GM11168 (cell line): ENCODE measurements around the gene MS4A6E.
"Not testable (repeated sequence)": the region's sequence is repeated elsewhere in the genome, so short reads cannot be mapped to it uniquely, and the experiment has no call there.

ENCODE experiments used
- in situ Hi-C: fragments of 300-500 bp; cut with MboI; formaldehyde crosslinking; loops from one replicate; pipeline ENCODE4 v1.12.0; 2022; ENCODE audit warnings: low sequenced_read_pairs; ENCODE audit not compliant: unreplicated experiment

Gene MS4A6E, protein sequence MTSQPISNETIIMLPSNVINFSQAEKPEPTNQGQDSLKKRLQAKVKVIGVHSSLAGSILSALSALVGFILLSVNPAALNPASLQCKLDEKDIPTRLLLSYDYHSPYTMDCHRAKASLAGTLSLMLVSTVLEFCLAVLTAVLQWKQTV

GRCh38 chr11:60326955-60327354 lies at the start of gene MS4A6E:
Gene MS4A6E, plus strand, starts transcription at chr11:60327255. Its CDS starts 7,641 bp downstream, at chr11:60334896.
- in situ Hi-C loops: no loop called here

DNA sequence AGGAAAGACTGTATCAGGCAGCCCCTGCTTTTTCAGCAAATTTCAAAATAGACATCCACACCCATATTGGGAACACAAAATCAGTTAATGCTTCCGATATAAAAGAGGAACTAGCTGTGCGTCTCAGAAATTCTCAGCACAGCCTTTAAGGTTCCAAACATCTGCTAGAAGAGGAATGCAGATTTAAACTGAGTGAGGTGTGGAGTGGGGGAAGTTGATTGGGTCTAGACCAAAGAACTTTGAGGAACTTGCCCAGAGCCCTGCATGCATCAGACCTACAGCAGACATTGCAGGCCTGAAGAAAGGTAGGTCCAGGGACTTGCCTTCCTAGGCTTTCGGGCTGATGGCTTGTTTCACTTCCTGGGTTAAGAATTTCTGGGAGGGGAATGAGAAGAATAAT lies 46.6 kb upstream of the MS4A6E start, which contains the start of gene MS4A4A:
TSS of gene MS4A4A (plus strand) at position 255 of the 400 bp plus-strand sequence. CDS start at position 265, 10 bp downstream.
- in situ Hi-C loops: no loop called here

DNA sequence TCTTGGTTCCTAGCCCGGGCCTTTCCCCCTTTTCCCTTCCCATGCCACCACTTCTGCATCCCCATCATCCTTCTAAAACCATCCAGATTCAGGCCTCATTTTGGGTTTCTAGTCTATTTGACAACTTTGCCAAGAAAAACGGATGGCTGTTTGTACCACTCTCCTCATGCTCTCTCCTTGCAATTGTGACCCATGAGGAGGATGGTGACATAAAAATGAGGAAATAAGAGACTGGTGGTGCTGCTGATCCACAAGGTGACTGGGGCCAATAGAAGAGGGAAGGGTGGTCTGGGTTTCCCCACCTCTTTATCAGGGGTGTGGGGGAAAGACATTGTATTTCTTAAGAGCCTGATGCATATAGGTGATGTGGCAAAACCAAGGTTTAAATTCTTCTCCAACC lies 45.6 kb upstream of the MS4A6E start:
- in situ Hi-C loops: no loop called here

DNA sequence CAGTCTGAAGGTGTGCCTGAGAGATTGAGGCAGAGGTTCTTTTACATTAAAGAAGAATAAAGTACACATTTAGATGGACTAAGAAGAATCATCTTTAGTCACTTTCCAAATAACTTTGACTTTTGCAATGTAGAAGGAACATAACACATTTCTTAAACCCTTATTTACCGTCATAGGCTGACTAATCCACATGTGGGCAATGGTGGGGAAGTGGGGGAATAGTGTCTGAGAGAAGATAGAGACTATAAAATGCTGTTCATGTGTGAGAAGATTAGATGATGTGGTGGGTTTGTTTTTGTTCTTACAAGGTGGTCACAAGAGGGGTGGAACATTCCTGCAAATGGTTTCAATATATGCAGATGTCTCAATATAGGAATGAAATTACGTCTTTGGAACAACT lies 44.8 kb upstream of the MS4A6E start:
- in situ Hi-C loops: no loop called here

DNA sequence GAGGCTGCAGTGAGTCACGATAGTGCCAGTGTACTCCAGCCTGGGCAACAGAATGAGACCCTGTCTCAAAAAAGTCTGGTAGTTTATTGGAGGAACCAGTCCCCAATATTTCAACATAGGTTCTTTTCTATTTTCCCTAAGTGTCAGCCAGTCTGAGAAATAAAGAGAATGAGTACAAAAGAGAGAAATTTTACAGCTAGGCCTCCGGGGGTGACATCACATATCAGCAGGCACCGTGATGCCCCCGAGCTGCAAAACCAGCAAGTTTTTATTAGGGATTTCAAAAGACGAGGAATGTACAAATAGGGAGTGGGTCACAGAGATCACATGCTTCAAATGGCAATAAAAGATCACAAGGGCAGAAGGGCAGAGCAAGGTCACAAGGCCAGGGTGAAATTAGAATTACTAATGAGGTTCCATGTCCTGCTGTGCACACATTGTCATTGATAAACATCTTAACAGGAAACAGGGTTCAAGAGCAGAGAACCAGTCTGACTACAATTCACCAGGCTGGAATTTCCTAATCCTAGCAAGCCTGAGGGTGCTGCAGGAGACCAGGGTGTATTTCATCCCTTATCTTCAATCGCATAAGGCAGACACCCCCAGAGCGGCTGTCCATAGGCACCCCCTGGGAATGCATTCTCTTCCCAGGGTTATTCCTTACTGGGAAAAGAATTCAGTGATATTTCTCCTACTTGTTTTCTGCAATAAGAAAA lies 41.5 kb upstream of the MS4A6E start:
- in situ Hi-C loops: not testable (repeated sequence)

DNA sequence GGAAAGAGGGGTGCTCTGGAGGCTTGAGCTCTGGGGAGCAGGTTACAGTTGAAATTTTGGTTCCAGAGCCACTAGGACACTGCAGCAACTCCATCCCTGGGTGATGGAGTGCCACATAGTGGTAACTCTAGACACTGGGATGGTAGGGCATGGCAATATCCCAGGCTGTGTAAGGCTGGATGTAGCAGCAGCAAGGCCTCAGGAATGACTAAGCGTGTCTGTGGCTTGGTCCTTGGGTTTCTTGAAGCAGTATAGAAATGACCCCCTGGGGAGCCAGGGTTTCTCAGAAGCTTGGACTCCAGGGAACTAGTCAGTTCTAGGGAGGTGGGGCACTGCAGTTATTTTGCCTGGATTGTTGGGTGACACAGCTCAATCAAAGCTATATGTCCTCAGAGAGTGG lies 38.5 kb upstream of the MS4A6E start:
- in situ Hi-C loops: no loop called here

DNA sequence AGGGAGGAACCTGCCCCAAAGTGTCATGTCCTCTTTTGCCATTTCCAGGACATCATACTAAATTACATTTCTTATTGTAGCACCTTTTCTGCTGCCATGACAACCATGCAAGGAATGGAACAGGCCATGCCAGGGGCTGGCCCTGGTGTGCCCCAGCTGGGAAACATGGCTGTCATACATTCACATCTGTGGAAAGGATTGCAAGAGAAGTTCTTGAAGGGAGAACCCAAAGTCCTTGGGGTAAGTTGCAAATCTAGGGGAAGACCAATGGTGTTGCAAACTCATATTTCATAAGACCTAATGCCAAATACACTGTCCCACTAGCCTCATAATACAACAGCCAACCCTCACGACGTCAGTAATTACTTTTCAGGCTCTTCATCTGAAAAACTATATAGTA lies 34.9 kb upstream of the MS4A6E start:
- in situ Hi-C loops: no loop called here

DNA sequence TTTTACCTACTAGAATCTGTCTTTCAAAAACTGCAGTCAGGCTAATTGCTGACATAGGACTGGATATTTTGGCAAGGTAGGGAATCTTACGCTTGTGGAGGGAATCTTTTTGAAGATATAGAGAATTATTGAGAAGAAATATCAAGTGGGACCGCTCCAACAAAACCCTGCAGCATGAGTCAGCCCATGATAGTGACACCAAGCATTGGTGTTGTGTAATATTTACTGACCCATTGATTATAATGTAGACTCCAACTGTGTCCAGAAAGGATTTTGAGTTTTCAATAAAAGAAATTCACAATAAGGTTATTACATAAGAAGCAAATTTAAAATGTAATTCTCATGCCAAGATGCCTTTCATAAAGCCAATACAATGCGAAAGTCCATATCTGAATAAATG lies 25.9 kb upstream of the MS4A6E start:
- in situ Hi-C loops: no loop called here

DNA sequence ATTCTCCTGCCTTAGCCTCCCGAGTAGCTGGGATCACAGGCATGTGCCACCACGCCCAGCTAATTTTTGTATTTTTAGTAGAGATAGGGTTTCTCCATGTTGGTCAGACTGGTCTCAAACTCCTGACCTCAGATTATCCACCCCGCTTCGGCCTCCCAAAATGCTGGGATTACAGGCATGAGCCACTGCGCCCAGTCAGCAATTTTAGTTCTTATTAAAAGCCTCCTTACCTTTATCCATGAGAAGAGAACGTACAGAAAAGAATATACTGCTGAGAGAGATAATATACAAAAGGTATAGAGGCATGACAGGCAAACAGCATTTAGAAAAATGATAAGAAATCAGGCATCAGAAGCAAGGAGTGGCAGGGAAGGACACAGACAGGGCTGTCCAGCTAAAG lies 25.2 kb upstream of the MS4A6E start:
- in situ Hi-C loops: not testable (repeated sequence)

DNA sequence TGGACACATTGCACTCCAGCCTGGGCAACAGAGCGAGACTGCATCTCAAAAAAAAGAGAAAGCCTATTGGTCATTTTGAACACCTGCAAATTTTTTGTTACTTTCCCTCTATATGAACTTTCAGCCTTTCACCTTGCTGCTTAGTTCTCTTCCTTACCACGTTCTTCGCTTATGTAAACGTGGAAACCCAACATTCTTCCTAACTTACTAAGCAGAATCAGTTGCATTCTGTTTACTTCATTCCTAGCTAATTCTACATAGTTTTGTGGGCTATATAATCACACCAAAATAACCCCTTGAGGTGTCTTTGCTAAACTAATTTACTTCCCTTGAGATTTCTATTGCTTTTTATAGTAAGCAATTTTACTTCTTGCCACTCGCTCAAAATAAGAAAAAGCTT lies 23.4 kb upstream of the MS4A6E start:
- in situ Hi-C loops: no loop called here

- in situ Hi-C loops: no loop called here
Observed at GRCh38 chr11:60305906-60306619, 21.0 kb upstream of the MS4A6E start.

- in situ Hi-C loops: no loop called here
Observed at GRCh38 chr11:60307507-60308195, 19.4 kb upstream of the MS4A6E start.

- in situ Hi-C loops: no loop called here
Observed at GRCh38 chr11:60310407-60310998, 16.6 kb upstream of the MS4A6E start.

GRCh38 chr11:60314635-60315321 lies 12.3 kb upstream of the MS4A6E start:
- in situ Hi-C loops: no loop called here

DNA sequence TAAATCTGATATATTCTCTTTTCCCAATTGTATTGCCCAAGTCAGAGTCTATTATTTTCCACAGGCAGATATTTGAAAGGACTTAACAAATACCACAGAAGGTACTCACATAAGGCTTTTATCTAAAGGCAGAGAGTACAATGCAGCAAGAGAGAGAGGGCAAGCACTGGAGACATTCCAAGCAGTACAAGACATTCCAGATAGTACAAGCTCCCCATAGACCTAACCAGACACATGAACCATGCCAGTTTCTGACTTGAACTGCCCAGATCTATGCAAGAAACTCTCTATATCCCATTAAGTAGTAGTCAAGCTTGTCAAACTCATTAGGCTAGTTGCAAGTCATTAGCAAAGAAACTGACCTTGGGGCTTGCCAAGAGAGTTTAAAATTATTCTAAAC lies 11.2 kb upstream of the MS4A6E start:
- in situ Hi-C loops: no loop called here

DNA sequence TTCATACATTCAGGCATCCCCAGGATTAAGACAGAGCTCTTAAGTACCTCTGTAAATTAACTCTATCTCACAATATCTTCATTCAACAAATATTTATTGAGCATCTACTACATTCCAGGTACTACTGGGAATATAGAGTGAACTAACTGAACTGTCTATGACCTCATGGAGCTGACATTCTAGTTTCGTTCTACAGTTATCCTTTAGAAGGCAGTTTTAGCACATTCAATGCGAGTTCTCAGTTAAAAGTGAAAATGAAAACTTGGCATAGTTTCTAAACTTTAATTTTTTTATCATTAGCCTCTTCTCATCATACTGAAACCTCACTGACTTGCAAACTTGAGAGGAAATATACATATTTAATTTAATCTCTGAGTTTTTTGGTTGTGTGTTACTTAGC lies 10.7 kb upstream of the MS4A6E start:
- in situ Hi-C loops: no loop called here

DNA sequence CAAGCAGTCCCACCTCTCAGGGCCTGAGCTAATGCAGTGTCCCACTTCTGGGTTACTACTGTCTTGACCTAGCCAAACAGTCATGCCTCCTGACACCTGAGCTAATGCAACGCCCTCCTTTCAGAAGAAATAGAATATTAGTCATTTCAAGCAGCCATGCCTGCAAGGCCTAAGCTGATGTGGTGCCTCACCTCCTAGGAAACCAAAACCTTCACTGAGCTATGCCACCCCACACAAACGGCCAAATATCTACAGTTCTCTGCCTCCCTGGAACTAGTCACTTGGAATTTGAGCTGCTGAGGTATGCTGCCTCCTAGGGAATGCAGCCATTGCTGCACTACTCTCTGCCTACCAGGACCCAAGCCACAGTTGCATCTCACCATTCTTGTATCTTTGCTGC lies 8.3 kb upstream of the MS4A6E start:
- in situ Hi-C loops: no loop called here

- in situ Hi-C loops: no loop called here
Observed at GRCh38 chr11:60321051-60321450, 6.0 kb upstream of the MS4A6E start.

DNA sequence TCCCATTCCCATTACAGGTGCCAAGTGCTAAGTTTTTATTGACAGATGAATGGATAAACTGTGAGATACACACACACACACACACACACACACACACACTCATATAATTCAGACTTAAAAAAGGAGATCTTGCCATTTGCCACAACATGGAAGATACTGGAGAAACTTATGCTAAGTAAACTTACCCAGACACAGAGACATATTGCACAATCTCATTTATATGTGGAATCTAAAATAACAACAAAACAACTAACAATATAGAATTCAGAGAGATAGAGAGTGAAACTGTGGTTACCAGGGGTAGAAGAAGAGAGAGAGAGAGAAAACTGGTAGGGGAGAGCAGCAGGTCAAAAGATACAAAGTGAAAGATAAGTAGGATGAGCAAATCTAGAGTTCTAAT lies 1.4 kb downstream of the MS4A6E start:
- in situ Hi-C loops: no loop called here

DNA sequence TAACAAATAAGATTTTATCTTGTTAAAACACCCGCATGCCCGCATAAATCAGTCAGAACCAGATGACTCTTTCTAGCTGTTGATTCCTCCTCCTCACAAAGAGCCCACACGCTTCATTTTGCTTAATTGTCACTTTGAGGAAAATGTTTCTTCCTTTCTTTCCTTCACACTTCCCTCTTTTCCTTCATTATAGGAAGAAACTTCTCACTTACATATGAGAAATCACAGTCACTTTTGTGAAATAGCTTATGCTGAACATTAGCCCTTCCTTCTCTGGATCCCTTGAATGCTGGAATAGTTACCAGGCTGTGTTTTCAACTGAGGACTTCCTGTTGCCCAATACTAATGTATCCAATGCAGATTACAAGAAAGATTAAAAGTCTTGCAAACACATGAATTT lies 5.8 kb downstream of the MS4A6E start:
- in situ Hi-C loops: no loop called here
